HepG2 (cell line): ENCODE data around the gene TNFSF11. TPM values are rescaled to one million over a fixed set of nuclear protein-coding genes. Genes with fewer than 3 reads are reported as not detected.

Experiments
- ATAC-seq: fragments of 200-7000 bp; cut with Tn5 transposase; 3 replicates; pipeline ENCODE4 v1.9.1; 2020; ENCODE audit warnings: mild to moderate bottlenecking, moderate library complexity
- BruUV-seq: library from RNA; stranded (reverse); fragments of 400-500 nt; replicated peaks from 2 replicates; lab custom pipeline; 2021; lab: Mats Ljungman, UMichigan
- CTCF ChIA-PET: fragments of 300-600 bp; formaldehyde crosslinking; extraction: SDS; loops from one replicate; lab custom pipeline; 2021; ENCODE audit warnings: low total read pairs, inconsistent platforms, low intra/inter-chr PET ratio; lab: Yijun Ruan, JAX
- POLR2A ChIA-PET: fragments of 350-600 bp; sonication (Branson Sonifier 250); formaldehyde crosslinking; loops from one replicate; lab custom pipeline; 2020; ENCODE audit warnings: antibody characterized with exemption, inconsistent platforms; lab: Yijun Ruan, JAX
- DNase-seq: peaks from one replicate; pipeline ENCODE4 v3.0.0-alpha.2; 2015; ENCODE audit warnings: low spot score
- FAIRE-seq: peaks from 3 replicates; lab custom pipeline; 2011; peaks lifted over from hg19 to GRCh38; lab: Jason Lieb, UNC
- H2AFZ ChIP-seq: one replicate; pipeline ENCODE4 v1.6.1; 2011; ENCODE audit warnings: low read length, inconsistent platforms
- H3K27ac ChIP-seq: fragments of 300-600 bp; 3 replicates; pipeline ENCODE4 v1.8.0; 2011; ENCODE audit warnings: mixed run types, mild to moderate bottlenecking, mixed read lengths, low read length, inconsistent platforms; ENCODE audit not compliant: insufficient read depth; ENCODE audit errors: extremely low read length
- H3K27me3 ChIP-seq, 2 experiments: fragments of 200-600 bp in 1 of 2; 2 replicates in 1 of 2; 3 replicates in 1 of 2; pipeline versions ENCODE4 v1.6.0 to v1.8.0; 2011; ENCODE audit warnings: low read length in 2 of 2, mild to moderate bottlenecking in 2 of 2, moderate library complexity in 2 of 2, inconsistent platforms in 1 of 2; ENCODE audit not compliant: insufficient read depth in 2 of 2, control insufficient read depth in 1 of 2
- H3K36me3 ChIP-seq, 2 experiments: fragments of 200-600 bp in 1 of 2; replicated peaks in 1 of 2; 2 replicates in 1 of 2; 3 replicates in 1 of 2; pipeline versions ENCODE4 v1.5.1 to v1.8.0; 2011; ENCODE audit warnings: low read length in 2 of 2, inconsistent platforms in 1 of 2; ENCODE audit not compliant: insufficient read depth in 2 of 2, control insufficient read depth in 1 of 2
- H3K4me1 ChIP-seq: 2 replicates; pipeline ENCODE4 v1.5.1; 2012; ENCODE audit warnings: low read length, inconsistent platforms; ENCODE audit not compliant: insufficient read depth
- H3K4me2 ChIP-seq: 2 replicates; pipeline ENCODE4 v1.6.0; 2011; ENCODE audit warnings: low read depth, low read length, inconsistent platforms
- H3K4me3 ChIP-seq, 3 experiments: fragments of 200-600 bp in 1 of 3; sonication (generic), shearing (Covaris generic) in 1 of 3; replicated peaks in 1 of 3; 2 replicates each; pipeline ENCODE4 v1.5.1; 2011 to 2016; ENCODE audit warnings: low read length in 3 of 3, inconsistent platforms in 2 of 3, low read depth in 2 of 3, mild to moderate bottlenecking in 2 of 3, control low read depth in 1 of 3, mixed read lengths in 1 of 3; ENCODE audit not compliant: insufficient read depth in 1 of 3
- H3K79me2 ChIP-seq: one replicate; pipeline ENCODE4 v1.6.1; 2011; ENCODE audit warnings: low read length, inconsistent platforms; ENCODE audit not compliant: insufficient read depth
- H3K9ac ChIP-seq: 2 replicates; pipeline ENCODE4 v1.6.0; 2011; ENCODE audit warnings: mild to moderate bottlenecking, low read depth, low read length, inconsistent platforms; ENCODE audit not compliant: insufficient read depth
- H3K9me3 ChIP-seq: 2 replicates; pipeline ENCODE4 v1.5.1; 2012; ENCODE audit warnings: mild to moderate bottlenecking, low read length
- H4K20me1 ChIP-seq: 2 replicates; pipeline ENCODE4 v1.6.0; 2011; ENCODE audit warnings: inconsistent platforms, mild to moderate bottlenecking, low read length, moderate library complexity; ENCODE audit not compliant: insufficient read depth
- CAMTA2 ChIP-seq: sonication (generic); formaldehyde crosslinking; IDR thresholded peaks from 2 replicates; pipeline ENCODE4 v1.4.0; 2020; ENCODE audit warnings: mild to moderate bottlenecking, missing genetic modification reagents, borderline replicate concordance
- MTA1 ChIP-seq: sonication (generic); formaldehyde crosslinking; IDR thresholded peaks from 2 replicates; pipeline ENCODE4 v1.4.0; 2020; ENCODE audit warnings: missing genetic modification reagents, mild to moderate bottlenecking, borderline replicate concordance
- NAIF1 ChIP-seq: sonication (generic); formaldehyde crosslinking; IDR thresholded peaks from 2 replicates; pipeline ENCODE4 v1.5.0; 2020; ENCODE audit warnings: mild to moderate bottlenecking, missing genetic modification reagents, borderline replicate concordance
- NBN ChIP-seq: fragments of 450-650 bp; conservative IDR thresholded peaks from 2 replicates; pipeline ENCODE4 v1.6.1; 2017
- ZFP41 ChIP-seq: sonication (generic); formaldehyde crosslinking; IDR thresholded peaks from 2 replicates; pipeline ENCODE4 v1.4.0; 2020; ENCODE audit warnings: mild to moderate bottlenecking, missing genetic modification reagents, borderline replicate concordance
- ZNF883 ChIP-seq: sonication (generic); formaldehyde crosslinking; IDR thresholded peaks from 2 replicates; pipeline ENCODE4 v1.5.1; 2020; ENCODE audit warnings: mild to moderate bottlenecking, missing genetic modification reagents; ENCODE audit errors: not compliant biosample characterization
- WGBS: methylation state at CpG from one replicate; pipeline ENCODE4 v1.1.6; 2017; ENCODE audit warnings: low lambda C conversion rate; 5-methylcytosine and 5-hydroxymethylcytosine counted together
- in situ Hi-C: cut with HindIII; loops from 2 replicates; pipeline ENCODE4 v1.10.0; 2017; ENCODE audit warnings: low pct_unique_long_range_greater_than_20kb; ENCODE audit not compliant: extremely low pct_ligation_motif_present
- intact Hi-C: fragments of 100-400 bp; cut with micrococcal nuclease; formaldehyde crosslinking; loops from one replicate; pipeline ENCODE4 v1.10.0; 2022; ENCODE audit not compliant: unreplicated experiment
- polyA plus RNA-seq, 8 experiments: library from polyadenylated mRNA; depleted of rRNA in 3 of 8; stranded (reverse) in 7 of 8; unstranded in 1 of 8; fragments of >200 nt; fragmentation: Illumina TruSeq in 4 of 8; extraction: Trizol in 4 of 8; gene quantifications; 2 replicates each; pipeline versions ENCODE4 v1.2.1 to v1.2.3, GENCODE V29; 2011 to 2016; ENCODE audit warnings: low read depth in 4 of 8, missing spikeins in 1 of 8, mixed read lengths in 1 of 8; ENCODE audit not compliant: insufficient read depth in 1 of 8
- total RNA-seq, 5 experiments: library from RNA; depleted of rRNA; stranded (reverse); fragments of >200 nt; fragmentation: Illumina TruSeq; extraction: Trizol; gene quantifications; 2 replicates each; pipeline ENCODE4 v1.2.3, GENCODE V29; 2016; ENCODE audit warnings: low read depth in 1 of 5
- TF ChIP-seq, protein P1 (sequence below), 2 experiments: sonication (generic) in 1 of 2; formaldehyde crosslinking in 1 of 2; IDR thresholded peaks; 2 replicates each; pipeline versions ENCODE4 v1.5.1 to v1.6.1; 2011 to 2020; ENCODE audit warnings: borderline replicate concordance in 1 of 2, low read depth in 1 of 2, low read length in 1 of 2, mild to moderate bottlenecking in 1 of 2, missing genetic modification reagents in 1 of 2, moderate library complexity in 1 of 2
- TF ChIP-seq, protein P2 (sequence below): sonication (generic); formaldehyde crosslinking; IDR thresholded peaks from 2 replicates; pipeline ENCODE4 v1.5.0; 2020; ENCODE audit warnings: missing genetic modification reagents
- TF ChIP-seq, protein P3 (sequence below): sonication (generic); formaldehyde crosslinking; IDR thresholded peaks from 2 replicates; pipeline ENCODE4; 2020; ENCODE audit warnings: missing genetic modification reagents, mild to moderate bottlenecking, borderline replicate concordance

The TNFSF11 gene
- total and polyA plus RNA-seq, 2 of the 13 experiments (the other 11 are each of a cell fraction or from before 2014, with no cell fraction given) = 0.03 TPM; not detected in 1

DNA sequence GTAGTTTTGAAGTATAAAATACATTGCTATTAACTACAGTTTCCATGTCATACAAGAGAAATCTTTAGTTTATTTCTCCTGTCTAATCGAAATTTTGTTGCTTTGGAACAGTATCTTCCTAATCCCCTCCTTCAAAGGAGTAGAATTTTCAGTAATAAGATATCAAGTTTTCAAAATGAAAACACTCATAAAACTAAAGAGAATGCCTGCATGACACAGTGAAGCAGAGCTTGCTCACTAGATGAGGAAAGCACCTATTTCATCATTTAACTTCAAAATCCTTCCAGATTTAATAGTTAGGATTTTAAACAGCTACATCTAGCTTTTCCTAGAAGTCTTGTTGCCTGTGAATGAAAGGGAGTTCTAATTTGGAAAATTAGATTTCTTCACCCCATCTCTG is 80.8 kb downstream of the TNFSF11 start:
- Histone ChIP-seq H3K27me3 (no peaks in the 10 kb centered on the region; a peak in 1 of 5 replicates), H4K20me1 (no peaks in the 10 kb centered on the region), H3K4me2 (no peak overlapping the region), H3K4me1 (no peaks in the 10 kb centered on the region), H3K36me3 (no peaks in the 10 kb centered on the region), H3K9me3 (no peaks in the 10 kb centered on the region; the same call in 1 of the 2 replicates), H3K27ac (no peak overlapping the region), H3K9ac (no peak overlapping the region)
- in situ Hi-C loops (no loop called here), intact Hi-C loops (no loop called here)
- BruUV-seq = no TSS peak
- no peak for DNase-seq
- WGBS = 0% methylated on average over 1 of the region's 1 CpG
- CTCF ChIA-PET = no interaction called here
- POLR2A ChIA-PET = no interaction called here
- TF ChIP-seq NAIF1 (CRISPR knock-in tag) = no peak
- TF ChIP-seq, protein P1, sequence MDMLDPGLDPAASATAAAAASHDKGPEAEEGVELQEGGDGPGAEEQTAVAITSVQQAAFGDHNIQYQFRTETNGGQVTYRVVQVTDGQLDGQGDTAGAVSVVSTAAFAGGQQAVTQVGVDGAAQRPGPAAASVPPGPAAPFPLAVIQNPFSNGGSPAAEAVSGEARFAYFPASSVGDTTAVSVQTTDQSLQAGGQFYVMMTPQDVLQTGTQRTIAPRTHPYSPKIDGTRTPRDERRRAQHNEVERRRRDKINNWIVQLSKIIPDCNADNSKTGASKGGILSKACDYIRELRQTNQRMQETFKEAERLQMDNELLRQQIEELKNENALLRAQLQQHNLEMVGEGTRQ (IDR thresholded peaks at IDR 0.05; ENCODE audit: low read depth, low read length) = no peak
- TF ChIP-seq, protein P1 (CRISPR knock-in tag; IDR thresholded peaks at IDR 0.05; ENCODE audit: borderline replicate concordance) = no peak
- TF ChIP-seq MTA1 (CRISPR knock-in tag) = no peak
- TF ChIP-seq ZNF883 (CRISPR knock-in tag) = no peak
- TF ChIP-seq NBN = no peak
- no peak for TF ChIP-seq ZFP41 (CRISPR knock-in tag)
- TF ChIP-seq, protein P2, sequence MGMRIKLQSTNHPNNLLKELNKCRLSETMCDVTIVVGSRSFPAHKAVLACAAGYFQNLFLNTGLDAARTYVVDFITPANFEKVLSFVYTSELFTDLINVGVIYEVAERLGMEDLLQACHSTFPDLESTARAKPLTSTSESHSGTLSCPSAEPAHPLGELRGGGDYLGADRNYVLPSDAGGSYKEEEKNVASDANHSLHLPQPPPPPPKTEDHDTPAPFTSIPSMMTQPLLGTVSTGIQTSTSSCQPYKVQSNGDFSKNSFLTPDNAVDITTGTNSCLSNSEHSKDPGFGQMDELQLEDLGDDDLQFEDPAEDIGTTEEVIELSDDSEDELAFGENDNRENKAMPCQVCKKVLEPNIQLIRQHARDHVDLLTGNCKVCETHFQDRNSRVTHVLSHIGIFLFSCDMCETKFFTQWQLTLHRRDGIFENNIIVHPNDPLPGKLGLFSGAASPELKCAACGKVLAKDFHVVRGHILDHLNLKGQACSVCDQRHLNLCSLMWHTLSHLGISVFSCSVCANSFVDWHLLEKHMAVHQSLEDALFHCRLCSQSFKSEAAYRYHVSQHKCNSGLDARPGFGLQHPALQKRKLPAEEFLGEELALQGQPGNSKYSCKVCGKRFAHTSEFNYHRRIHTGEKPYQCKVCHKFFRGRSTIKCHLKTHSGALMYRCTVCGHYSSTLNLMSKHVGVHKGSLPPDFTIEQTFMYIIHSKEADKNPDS (CRISPR knock-in tag) = no peak
- TF ChIP-seq, protein P3, sequence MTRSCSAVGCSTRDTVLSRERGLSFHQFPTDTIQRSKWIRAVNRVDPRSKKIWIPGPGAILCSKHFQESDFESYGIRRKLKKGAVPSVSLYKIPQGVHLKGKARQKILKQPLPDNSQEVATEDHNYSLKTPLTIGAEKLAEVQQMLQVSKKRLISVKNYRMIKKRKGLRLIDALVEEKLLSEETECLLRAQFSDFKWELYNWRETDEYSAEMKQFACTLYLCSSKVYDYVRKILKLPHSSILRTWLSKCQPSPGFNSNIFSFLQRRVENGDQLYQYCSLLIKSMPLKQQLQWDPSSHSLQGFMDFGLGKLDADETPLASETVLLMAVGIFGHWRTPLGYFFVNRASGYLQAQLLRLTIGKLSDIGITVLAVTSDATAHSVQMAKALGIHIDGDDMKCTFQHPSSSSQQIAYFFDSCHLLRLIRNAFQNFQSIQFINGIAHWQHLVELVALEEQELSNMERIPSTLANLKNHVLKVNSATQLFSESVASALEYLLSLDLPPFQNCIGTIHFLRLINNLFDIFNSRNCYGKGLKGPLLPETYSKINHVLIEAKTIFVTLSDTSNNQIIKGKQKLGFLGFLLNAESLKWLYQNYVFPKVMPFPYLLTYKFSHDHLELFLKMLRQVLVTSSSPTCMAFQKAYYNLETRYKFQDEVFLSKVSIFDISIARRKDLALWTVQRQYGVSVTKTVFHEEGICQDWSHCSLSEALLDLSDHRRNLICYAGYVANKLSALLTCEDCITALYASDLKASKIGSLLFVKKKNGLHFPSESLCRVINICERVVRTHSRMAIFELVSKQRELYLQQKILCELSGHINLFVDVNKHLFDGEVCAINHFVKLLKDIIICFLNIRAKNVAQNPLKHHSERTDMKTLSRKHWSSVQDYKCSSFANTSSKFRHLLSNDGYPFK = no peak
- TF ChIP-seq CAMTA2 (CRISPR knock-in tag) = no peak
- TF ChIP-seq, all 625 proteins: peak for 0
- FAIRE-seq (no peak), ATAC-seq (no peak)
- no peak overlapping the region for H3K4me3 ChIP-seq
- no peak overlapping the region for H2AFZ ChIP-seq
- no peaks in the 10 kb centered on the region for H3K79me2 ChIP-seq
